GM23248 (cell line): ENCODE measurements around the gene HIVEP1.

Experiments used
- EZH2 ChIP-seq: fragments of 200-600 bp; sonication (generic); IDR thresholded peaks from 2 replicates; pipeline ENCODE4 v1.6.1; 2018; ENCODE audit warnings: antibody characterized with exemption, mild to moderate bottlenecking; ENCODE audit not compliant: insufficient read depth, poor library complexity, severe bottlenecking
- EZH2phosphoT487 ChIP-seq: fragments of 200-600 bp; sonication (generic); IDR thresholded peaks from 2 replicates; pipeline ENCODE4 v1.6.1; 2018; ENCODE audit warnings: antibody characterized with exemption, moderate library complexity, mild to moderate bottlenecking, low read depth; ENCODE audit not compliant: insufficient read depth

- TF ChIP-seq EZH2 (no peak), EZH2phosphoT487 (no peak)
Observed at GRCh38 chr6:12068899-12069557, 56.9 kb downstream of the HIVEP1 start.
